ENCODE results near the gene RRAD.
A peak's percentile ranks its signal among the peaks of the same experiment; 100 is the strongest.

The RRAD gene

DNA sequence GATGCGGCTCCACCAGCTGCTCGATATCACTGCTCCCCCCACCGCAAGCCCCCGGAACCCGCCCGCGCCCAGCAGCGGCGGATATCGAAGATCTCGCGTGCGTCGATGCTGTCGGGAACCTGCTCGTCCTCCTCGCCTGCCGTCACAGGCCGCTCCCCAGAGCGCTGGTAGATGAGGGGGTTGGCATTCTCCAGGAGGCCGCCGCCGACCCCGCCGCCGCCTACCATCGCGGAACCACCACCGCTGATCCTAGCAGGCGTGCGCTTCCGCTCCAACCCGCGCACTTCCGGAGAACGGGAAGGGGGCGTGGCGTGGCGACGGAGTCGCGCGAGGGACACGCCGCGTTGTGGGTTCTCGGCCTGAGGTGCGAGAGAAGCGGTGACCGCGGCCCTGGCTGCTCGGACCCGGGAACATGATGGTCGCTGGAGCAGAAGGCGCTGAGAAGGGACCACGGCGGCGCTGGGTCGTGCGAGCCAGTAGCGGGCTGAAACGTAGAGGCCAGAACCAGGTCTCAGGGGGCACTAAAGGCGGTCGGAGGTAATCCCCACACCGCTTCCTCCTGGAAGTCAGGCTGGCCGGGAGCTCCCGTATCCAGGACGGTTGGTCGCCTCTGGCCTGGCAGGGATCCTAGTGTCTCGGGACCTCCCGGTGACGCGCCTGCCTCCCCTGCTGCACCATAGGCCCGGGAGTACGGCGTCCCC lies 9.0 kb upstream of the RRAD start, which contains the start of gene CIAO2B:
CIAO2B (minus strand) TSS at position 265 of the 701 bp plus-strand sequence; CDS start at position 227, 38 bp downstream.
- DNase-seq (ENCODE audit: low read depth) = peak; percentile 83

DNA sequence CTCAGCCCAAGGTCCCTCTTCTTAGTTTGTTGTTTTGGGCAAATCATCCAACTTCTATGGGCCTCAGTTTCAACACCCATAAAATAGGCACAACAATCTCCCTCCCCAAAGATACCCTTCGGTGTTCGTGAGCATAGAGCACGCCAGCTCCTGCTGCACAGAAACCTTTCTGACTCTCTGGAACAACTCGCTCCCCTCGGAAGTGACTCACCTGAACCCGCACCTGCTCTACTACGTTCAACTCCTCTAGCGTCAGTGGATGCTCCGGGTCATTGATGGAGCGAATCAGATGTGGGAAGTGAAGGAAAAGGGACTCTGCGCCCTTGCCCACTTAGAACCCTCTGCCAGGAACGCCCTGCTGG lies 8.4 kb upstream of the RRAD start:
- no peak for DNase-seq (ENCODE audit: low read depth)

- no peak for DNase-seq (ENCODE audit: low read depth)
Observed at GRCh38 chr16:66932076-66932475, 6.7 kb upstream of the RRAD start.

DNA sequence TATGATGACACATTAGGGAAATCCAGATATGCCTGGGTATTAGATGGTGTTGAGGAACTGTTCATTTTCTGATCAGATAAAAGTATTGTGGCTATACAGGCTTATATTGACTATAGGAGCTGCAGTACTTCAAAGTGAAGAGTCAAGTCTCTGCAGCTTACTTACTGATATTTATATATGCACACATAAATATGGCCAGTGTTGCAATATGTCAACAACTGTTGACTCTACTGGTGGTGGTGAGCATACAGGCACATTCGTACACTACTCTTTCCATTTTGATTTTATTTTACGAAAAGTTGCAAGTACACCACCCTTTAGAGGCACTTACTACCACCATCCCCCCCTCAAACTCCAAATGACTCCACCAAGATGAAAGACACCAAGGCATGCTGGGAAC lies 6.3 kb upstream of the RRAD start:
- DNase-seq (ENCODE audit: low read depth) = no peak

DNA sequence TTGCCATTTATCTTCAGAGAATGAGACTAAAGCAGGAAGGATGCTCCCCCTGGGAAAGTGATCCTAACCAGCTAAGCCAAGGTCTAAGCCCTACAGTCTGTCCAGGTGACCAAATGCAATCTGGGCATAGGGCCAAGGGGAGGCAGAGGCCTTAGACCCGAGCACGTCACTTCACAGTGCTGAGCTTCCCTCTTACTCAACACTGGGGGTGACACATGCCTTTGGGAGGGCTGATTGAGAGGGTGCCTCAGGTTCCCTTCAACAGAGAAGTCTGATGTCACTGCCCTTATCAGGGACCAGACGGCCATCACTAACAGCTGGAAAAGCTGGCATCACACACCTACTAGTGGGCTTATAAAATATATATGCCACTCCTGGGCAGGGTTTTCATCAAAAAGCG lies 4.9 kb upstream of the RRAD start:
- no peak for DNase-seq (ENCODE audit: low read depth)

GRCh38 chr16:66928702-66929388 lies 3.5 kb upstream of the RRAD start:
- DNase-seq (ENCODE audit: low read depth) = peak; percentile 45

DNA sequence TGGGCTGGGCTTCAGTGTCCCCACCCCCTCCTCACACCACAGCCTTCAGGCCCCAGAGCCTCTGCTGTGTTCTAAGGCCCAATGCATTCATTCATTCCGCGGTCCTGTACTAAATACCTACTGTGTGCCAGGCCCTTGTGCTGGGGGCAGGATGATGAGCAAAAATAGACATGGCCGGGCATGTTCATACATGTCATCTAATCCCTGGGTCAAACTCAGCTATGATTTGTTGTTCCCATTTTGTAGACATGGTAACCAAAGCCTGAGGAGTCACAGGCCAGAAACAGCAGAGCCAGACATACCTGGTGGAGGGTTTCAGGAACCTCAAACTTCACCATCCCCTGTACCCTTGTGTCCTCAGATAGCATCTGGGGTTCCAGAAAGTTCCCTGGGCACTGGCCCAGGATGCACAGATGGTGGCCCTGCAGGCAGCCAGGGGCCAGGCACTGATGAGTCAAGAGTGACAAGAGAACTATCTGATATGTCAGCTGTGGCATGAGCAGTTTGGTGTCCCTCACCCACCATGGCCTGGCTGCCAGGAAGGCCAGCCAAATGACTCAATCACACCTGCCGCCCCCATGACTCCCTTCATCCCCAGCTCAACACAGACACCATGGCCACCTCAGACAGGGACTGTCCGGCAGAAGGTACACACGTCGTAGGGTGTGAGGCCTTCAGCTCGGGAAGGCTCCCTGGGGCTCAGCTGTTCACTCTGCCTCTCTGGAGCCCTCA lies 2.7 kb upstream of the RRAD start:
- DNase-seq (ENCODE audit: low read depth) = peak; percentile 62

DNA sequence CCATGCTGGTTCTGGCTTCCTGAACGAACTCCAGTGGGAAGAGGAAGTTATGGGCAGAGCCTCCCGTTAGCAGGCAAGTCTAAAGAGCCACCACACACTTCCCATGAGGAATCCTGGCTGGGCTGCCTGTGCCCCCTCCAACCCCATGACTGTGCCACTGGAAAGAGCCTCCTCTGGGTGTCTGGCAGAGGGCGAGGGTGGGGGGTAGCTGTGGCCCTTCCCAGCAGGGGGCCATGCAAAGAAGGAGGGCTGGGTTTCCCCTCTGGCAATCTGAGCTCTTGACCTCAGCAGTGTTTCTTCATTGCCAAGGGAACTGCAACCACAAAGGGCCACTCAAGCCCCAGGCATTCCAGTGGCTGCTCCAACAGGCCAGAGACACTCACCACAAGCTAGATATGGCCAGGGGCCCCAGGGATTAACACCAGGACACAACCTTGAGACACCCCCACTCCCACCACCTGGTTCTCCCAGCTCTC lies 1.7 kb upstream of the RRAD start:
- DNase-seq (ENCODE audit: low read depth) = peak; percentile 95

DNA sequence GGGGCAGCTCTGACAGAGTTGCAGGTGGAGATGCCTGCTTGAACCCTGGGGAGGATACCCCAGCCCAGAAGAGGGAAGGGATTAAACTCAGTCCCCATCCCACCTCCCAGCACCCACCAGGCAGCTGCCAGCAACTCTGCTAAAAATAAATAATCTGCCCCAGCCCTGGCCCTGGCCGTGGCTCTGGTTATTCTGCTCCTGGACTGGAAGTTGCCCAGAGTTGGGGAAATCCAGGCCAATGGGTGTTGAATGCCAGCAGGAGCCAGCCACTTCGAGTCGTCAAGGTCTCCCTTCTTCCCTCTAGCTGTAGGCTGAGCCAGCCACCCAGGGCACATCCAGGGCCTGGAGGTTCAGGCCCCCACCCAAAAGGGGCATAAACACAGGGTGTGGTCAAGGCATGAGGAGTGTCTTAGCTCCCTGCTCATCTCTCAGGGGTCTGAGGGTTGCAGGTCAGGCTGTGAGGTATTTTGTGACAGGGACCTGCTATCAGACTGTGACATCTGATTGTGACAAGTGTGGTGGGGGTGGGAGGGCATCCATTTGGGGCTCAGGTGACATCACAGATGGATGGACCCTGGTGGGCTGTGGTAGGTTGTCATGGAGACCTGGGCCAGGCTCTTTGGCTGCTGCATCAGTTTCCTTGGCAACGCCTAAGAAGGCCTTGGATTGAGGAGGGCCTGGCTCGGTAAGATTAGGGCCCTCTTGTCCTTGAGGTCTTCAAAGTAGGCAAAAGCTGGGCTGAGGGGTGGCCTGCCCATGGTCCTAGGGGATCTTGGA lies 1.0 kb upstream of the RRAD start:
- DNase-seq (ENCODE audit: low read depth) = peak; percentile 15

DNA sequence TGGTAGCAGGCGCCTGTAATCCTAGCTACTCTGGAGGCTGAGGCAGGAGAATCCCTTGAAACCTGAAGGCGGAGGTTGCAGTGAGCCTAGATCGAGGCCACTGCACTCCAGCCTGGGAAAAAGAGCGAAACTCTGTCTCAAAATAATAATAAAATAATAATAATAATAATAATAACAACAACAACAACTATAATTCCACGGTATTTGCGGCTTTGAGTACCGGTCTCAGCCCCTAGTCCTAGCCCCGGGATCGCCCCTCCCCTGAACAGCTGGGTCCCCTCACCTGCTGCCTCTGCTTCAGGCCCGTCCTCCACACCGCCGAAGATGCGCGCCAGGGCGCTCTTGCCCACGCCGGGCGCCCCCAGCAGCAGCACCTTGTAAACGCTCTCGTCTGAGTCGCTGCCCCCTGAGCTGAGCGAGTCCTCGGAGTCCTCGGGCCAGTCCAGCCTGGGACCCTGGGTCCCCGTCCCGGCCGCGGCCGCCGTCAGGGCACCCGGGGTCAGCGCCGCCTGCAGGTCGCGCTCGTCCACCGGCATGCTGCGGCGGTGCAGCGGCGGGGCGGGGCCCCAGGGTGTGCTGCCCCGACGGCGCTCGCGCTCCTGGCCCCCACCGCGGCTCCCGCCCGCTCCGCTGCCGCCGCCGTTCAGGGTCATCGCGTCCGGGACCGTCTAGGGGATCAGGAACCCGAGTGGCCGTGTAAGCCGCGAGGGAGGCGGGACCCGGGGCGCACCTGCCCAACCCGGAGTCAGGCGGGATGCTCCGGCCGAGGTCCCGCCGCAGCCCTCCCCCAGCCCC lies 611 bp downstream of the RRAD start:
- peak; percentile 22 for DNase-seq (ENCODE audit: low read depth)

GRCh38 chr16:66923866-66924265 lies 1.5 kb downstream of the RRAD start:
- no peak for DNase-seq (ENCODE audit: low read depth)

DNA sequence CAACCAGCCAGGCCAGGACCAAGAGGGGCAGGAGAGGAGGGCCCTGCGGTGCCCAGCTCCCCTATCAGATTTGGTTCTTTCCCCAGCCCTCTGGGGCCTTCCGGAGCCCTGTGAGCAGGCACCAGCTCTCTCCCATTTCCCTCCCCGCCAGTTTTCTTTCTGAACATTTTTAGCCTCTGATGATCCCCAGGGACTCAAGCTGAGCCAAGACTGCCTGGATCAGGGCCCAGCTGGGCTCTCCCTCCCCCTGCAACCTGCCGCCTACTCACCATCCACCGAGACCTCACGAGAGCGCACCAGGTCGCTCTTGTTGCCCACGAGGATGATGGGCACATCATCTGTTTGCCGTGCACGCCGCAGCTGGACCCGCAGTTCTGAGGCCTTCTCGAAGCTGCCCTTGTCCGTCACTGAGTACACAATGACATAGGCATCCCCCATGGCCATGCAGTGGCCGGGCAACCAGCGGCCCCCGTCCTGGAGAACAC lies 2.0 kb downstream of the RRAD start:
- no peak for DNase-seq (ENCODE audit: low read depth)

DNA sequence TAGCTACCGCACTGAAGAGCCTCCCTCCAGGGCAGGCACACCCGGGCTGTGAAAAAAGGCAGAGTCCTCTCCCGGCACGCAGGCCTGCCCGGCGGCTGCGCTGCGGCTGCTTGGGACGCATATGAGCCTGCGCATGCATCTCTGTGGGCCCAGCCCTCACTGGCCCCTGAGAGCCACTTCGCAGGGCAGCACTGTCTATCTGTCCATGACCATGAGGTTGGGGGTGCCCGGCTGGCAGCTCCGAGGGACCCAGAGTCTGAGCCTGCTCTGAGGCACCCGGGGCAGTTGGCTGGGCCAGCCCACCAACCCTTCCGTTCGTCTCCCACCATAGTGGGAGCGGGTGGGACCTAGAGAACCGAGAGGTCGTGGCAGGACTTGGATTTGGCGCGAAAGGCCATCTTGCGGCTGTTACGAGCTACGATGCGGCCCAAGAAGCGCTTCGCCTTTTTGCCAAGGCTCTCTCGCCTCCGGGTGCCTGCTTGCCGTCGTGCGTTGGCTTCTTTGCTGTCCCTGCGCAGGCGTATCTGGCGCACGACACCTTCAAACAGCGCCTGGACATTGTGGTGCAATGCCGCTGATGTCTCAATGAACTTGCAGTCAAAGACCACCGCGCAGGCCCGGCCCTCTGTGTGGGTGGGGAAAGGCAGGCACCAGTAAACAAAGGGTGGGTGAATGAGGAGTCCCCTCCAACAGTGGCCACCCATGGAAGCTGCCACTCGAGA lies 3.4 kb downstream of the RRAD start:
- no peak for DNase-seq (ENCODE audit: low read depth)

DNA sequence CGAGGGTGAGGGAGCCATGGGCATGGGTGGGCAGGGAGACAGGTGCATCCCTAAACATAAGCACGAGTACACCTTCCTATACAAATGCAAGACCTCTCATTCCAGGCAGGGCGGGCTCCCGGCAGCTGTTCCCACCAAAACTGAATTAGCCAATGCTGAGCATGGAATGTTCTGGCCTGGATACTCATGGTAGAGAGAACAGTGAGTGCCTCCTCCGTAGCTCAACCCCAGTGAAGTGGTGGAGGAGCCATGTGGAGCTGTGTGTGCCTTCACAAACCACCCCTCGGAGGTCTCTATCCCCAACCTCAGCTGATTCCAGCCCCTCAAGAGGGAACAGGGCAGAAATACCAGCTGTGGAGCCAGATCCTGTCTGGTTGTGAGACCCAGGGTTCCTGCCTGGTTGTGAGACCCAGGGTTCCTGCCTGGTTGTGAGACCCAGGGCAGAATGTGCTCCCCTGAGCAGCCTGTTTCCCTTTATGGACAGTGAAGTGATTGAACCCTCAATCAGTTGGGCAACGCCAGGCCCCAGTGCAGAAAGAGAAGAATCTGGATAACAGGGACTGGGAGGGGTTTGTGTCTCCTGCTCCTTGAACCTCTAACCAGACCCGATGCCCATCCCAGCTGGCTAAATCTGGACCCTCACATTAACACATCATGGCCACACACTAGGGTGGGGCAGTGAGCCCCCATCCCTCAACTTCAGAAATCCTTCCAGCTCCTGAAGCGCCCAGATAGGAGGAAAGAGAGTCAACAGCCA lies 4.2 kb downstream of the RRAD start:
- no peak for DNase-seq (ENCODE audit: low read depth)

DNA sequence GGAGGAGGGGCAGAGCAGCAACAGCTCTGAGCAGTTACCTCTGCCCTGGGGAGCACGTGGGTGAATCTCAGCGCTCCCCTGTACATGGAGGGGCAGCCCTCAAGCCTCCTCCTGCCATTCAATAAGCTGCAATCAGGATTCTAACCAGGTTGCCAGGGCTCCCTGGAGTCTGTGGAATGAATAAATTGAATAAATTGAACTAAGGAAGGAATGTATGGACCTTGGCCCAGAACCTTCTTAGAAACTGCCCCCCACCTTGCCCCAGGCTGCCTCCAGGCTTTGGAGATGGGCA lies 5.1 kb downstream of the RRAD start:
- no peak for DNase-seq (ENCODE audit: low read depth)

DNA sequence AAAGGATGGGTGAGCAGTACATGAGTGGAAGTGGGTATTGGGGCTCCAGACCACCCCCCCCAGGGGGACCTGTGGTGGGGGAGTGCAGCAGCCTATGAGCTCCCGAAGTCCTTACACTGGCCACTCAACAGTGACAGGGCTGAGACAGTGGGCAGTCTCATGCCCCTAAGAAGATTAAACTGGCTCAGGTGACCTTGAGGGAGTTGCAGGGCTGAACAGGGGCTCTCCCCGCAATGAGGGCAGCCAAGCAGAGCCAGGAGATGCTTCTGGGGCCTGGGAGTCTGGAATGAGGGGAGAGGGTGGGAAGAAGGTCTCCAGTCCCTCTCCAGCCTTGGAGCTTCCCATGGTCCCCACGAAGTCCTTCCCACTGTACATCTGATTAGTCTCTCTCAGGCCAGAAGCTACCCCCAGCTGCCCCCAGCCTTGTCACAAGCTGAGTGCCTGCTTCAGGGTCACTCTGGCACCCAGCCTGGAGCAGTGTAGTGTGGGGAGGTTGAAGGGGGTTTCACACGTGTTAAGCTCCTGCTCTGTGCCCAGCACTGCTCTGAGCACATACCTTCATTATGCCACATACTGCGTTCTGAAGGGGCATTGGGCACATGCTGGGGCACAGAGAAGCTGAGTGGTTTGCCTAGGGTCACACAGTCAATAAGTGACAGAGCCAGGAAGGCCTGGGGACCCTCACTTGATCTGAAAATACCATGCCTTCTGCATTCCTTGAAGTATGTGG lies 5.6 kb downstream of the RRAD start:
- no peak for DNase-seq (ENCODE audit: low read depth)

- no peak for DNase-seq (ENCODE audit: low read depth)
Observed at GRCh38 chr16:66918803-66919568, 6.3 kb downstream of the RRAD start, which contains the start of gene CDH16. Gene CDH16, minus strand, starts transcription at chr16:66918885. Its CDS starts 820 bp downstream, at chr16:66918065.

DNA sequence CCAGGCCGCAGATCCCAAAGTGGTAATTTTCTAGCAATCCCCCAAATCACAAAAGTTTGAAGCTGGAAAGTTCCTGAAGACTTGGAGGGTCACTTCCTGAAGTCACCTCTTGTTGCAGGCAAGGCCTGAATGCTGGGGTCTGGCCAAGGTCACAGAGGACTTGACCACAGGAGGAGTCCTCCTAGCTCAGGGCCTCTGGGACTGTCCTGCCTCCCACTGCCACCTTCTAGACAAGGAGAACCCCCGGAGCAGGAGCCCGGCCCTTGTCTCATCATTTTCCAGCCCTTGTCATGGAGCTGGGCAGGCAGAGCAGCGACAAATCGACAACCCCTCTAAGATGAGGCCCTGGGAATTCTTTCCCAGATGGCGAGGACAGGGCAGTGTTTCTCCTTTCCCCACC lies 7.0 kb downstream of the RRAD start:
- DNase-seq (ENCODE audit: low read depth) = no peak
